ENCODE data around the gene PDE6D.
A peak's percentile ranks its signal among the peaks of the same experiment; 100 is the strongest.

PDE6D gene

DNA sequence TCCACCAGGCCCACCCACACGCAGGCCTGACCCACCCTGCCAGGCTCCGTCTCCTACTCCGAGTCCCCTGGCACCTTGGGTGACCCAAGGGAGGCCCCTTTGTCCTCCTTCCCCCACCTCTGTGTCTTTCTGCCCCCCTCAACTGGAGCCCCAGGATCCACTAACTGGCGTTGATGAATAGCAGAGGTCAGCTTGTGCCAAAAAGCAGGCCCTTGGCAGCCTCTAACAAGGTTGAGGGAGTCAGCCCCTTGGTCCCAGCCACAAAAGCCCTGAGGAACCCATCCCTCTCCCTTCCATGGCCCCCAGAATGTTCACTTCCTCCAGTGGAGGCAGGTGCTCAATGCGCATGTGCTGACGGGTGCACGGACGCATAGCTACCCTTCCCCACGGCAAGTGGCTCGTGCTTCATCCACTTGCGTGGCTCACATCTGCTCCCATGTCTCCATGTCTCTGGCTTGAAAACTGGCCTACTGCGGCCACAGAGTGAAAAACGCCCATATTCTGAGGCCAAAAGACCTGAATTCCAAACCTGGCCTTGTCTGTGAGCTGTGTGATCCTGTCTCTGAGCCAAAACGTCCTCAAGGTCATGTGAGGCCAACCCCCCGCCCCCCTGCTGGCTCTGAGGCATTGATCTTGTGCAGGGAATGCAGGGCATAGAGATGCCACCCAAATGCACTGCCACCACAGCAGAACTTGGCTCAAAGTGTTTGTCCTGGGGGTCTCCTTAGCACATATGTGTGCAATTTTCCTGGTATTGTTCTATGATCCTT is 91.8 kb downstream of the PDE6D start:
- TF ChIP-seq, protein P1, sequence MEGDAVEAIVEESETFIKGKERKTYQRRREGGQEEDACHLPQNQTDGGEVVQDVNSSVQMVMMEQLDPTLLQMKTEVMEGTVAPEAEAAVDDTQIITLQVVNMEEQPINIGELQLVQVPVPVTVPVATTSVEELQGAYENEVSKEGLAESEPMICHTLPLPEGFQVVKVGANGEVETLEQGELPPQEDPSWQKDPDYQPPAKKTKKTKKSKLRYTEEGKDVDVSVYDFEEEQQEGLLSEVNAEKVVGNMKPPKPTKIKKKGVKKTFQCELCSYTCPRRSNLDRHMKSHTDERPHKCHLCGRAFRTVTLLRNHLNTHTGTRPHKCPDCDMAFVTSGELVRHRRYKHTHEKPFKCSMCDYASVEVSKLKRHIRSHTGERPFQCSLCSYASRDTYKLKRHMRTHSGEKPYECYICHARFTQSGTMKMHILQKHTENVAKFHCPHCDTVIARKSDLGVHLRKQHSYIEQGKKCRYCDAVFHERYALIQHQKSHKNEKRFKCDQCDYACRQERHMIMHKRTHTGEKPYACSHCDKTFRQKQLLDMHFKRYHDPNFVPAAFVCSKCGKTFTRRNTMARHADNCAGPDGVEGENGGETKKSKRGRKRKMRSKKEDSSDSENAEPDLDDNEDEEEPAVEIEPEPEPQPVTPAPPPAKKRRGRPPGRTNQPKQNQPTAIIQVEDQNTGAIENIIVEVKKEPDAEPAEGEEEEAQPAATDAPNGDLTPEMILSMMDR (conservative IDR thresholded peaks at IDR 0.05) = no peak

DNA sequence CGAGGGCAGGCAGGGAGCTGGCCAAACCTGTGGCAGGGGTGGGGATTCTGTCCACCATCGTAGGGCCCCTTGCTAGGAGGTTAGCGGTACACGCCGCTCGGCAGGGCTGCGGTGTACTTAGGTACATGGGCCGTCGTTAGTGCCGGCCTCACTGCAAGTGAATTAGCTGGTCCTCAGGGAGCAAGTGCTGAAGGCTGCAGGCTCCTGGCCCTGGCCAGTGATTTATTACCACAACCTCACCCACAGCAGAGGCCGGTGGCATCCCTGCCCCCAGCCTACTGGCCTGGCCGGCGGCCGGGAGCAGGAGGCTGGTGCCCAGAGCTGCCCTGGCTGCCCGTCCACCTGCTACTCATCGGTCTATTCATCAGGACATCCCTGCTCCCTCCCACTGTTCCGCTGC is 92.4 kb downstream of the PDE6D start:
- TF ChIP-seq, protein P1 (conservative IDR thresholded peaks at IDR 0.05) = no peak
- H3K27ac ChIP-seq = no peak overlapping the region

More for the DNA sequence above, 91.8 kb downstream of the PDE6D start:
- H3K27ac ChIP-seq = no peak overlapping the region

DNA sequence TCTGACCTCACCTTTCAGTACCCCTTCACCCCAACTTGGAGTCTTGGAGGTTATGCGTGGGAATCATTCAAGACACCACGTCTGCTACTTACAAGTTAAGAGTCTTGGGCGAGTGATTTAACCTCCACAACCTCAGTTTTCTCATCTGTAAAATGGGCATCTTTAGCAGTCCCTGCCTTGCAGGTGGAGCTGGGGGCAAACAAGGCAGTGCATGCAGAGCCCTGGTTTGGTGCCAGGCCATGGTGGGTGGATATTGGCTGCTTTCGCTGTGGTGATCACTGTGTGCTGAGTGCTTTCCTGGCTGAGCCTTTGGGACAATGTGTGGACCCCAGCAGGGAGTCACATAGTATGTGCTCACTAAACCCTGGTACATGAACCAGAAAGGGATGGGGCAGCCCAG is 93.1 kb downstream of the PDE6D start:
- TF ChIP-seq, protein P1 (conservative IDR thresholded peaks at IDR 0.05) = no peak
- H3K27ac ChIP-seq = no peak overlapping the region

DNA sequence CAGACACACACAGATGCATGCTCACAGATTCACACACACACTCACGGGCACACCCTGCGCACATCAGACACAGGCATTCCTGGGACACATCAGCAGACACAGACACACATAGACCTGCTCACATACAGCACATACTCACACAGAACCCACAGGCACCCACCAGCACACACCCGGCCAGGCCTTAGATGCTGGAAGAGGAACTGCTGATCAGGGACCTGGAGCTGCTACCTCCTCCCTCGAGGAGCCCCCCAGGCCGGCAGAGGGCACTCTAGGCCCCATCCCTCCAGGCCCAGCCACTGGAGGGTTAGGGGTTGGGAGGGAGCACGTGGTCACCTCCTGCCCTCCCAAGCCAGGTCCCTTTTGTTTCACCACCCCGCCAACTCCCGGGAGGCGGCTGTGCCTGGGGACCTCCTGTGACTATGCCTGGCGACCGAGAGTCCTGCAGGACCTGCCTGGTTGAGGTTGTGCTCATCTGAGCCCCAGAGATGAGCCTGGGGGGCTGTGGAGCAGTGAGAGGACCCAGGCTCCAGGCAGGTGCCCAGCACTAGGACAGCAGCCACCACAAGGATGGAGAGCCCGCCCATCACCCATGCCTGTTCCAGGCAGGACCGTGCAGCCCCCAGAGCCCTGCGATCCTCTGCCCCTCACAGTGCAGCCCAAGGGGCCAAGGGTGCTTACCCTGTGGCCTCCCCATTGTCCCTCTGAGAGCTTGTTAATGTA is 93.8 kb downstream of the PDE6D start:
- no peak overlapping the region for H3K27ac ChIP-seq
- TF ChIP-seq, protein P1 (conservative IDR thresholded peaks at IDR 0.05) = peak; percentile 51

DNA sequence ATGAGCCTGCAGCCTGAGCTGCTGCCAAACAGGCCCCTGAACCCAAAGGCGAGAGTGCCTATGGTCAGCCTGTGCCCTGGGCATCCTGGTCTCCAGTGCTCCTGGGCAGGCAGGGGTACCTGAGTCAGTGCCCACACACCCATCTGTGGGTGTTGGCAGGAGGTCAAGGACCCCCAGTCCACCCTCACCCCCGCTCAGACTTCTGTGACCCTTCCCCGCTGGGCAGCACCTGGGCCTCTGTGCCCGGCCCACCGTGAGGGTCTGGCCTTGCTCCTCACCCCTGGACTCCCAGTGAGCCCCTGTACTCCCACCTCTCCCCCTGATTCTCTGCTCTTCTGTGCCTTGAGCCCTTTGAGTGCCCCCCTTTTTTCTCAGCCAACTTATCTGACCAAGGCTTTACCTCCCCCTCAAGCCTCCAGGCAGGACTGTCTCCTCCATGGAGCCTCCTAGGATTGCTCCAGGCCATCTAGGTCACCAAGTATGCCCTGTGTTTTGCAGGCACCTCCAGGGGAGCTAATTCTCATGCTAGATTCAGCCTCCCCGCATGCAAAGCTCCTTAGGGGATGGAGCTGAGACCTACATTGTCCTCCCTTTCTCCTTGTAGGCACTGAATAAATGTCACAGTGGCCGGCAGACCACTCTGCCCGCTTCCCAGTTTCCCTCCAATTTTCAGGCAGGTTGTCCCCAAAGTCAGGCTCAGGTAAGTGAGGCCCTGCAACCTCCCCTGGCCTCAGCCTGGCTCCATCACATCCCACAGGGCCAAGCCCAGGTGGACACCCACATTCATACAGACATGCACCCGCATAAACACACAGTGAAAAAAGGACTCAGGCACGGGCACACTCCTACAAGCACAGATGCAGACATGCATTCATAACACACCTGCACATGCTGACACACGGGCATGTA is 94.6 kb downstream of the PDE6D start:
- TF ChIP-seq, protein P1 (conservative IDR thresholded peaks at IDR 0.05) = no peak
- no peak overlapping the region for H3K27ac ChIP-seq

DNA sequence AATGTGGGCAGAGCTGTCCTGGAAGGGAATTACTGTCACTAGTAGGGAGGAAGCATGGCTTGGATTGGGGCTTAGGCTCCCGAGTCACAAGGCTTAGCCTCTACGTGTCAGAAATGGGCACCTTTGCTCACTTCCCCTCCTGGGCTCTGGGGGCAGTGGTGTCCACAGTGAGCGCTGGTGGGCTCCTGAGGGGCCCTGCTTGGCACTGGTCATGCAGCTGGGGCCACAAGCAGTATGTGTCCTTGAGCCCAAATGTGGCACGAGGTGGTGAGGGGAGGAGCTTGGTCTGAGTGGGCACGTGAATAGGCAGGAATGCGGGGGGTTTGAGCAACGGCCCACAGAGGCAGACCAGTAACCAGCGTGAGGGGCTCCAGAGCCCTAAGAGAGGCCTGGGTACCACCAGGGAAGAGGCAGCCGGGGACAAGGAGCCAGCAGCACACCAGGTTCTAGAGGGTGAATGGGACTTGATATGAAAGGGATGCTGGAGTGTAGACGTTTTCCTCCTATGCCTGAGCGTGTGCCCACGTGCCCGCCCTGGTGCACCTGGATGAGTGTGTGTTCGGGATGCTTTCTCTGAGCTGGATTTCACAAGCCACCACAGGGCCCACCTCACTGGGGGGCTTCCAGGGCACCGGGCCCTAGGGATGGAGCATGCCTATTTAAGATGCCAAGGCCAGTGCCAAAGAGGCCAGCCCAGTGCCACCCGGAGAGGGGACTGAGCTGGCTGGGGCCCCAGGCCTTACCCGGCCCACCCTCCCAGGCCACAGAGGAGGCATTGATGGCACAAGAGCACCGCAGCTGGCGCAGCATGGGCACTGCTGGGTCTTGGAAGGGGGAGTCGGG is 95.5 kb downstream of the PDE6D start:
- H3K27ac ChIP-seq = no peak overlapping the region

More for the DNA sequence above, 95.5 kb downstream of the PDE6D start:
- TF ChIP-seq, protein P1 (conservative IDR thresholded peaks at IDR 0.05) = no peak

Measured in VCaP (cell line).